DMS153 (cell line): ENCODE data around the gene DCP1A.

Source experiments
- DNase-seq: peaks from one replicate; lab custom pipeline; 2025; lab: John Stamatoyannopoulos, UW

DCP1A gene

DNA sequence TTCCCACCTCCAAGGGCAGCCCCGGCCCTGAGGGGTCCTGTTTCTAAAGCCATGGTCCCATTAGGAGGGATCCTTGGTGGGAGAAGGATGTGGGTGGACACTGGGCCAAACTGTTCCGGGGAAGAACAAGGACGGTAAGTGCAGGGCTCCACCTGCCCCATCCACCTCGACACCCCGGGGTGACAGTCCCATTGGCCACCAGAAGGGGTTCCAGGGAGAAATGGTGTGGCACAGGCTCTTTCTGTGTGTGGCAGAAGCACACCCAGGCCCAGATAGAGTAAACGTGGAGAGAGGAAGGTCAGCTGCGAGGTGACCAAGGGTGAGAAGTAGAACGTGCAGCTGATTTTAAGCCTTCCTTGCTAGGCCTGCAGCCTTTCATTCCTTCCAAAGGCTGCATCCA, 103.6 kb downstream of the DCP1A start:
- DNase-seq, result no peak

DNA sequence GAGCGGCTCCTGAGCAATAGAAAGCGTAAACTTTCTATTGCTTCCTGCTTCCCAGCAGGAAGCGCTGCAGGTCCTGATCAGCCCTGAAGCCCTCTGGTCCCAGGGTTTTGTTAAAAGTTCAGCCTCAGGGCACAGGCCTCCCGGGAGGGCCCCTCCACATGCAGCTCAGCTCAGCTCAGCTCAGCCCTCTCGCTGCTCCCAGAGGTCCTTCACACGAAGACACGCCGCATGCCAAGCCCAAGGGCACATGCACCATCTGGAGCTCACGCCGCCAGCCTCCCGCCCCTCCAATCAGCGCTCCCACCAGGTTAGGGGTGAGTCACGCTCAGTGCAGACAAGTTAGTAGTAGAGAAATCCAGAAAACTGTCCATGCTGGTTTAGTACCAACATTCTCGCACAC, 104.2 kb downstream of the DCP1A start:
- DNase-seq, result no peak

DNA sequence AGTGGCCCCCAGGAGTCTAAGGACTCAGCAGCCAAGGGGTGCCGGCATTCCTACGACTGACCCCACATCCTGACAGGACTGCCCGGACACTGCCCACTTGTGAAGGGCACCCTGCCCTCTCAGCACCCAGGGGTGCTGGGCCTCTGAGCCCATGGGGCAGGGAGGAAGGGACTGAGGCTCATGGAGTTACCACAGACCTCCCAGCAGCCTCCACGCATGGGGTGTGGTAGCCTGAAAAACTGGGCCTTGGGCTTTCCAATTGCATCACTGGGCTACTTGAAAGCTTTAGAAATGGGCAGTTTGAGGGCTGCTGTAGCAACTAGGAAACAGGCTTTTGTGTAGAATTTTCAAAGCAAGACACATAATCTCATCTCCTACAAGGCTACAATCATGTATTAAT, 104.7 kb downstream of the DCP1A start:
- DNase-seq, result no peak

DNA sequence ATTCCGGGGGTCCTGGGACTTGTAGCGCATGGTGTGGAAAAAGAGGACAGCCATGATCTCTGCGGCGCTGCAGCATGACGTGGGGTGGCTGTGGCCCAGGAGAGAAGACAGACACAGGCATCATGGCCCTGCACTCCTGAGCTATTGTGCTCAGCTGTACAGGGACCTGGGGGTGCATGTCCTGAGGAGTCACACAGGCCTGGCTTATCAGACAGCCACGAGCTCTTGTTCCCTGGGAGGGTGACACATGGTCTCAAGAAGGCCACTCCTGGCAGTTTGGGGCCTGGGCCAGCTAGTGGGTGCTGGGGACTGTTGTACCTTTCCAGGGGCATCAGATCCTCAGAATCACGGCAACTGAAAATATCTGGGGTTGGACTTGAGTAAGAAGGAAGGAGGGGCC, 105.2 kb downstream of the DCP1A start:
- DNase-seq, result no peak

DNA sequence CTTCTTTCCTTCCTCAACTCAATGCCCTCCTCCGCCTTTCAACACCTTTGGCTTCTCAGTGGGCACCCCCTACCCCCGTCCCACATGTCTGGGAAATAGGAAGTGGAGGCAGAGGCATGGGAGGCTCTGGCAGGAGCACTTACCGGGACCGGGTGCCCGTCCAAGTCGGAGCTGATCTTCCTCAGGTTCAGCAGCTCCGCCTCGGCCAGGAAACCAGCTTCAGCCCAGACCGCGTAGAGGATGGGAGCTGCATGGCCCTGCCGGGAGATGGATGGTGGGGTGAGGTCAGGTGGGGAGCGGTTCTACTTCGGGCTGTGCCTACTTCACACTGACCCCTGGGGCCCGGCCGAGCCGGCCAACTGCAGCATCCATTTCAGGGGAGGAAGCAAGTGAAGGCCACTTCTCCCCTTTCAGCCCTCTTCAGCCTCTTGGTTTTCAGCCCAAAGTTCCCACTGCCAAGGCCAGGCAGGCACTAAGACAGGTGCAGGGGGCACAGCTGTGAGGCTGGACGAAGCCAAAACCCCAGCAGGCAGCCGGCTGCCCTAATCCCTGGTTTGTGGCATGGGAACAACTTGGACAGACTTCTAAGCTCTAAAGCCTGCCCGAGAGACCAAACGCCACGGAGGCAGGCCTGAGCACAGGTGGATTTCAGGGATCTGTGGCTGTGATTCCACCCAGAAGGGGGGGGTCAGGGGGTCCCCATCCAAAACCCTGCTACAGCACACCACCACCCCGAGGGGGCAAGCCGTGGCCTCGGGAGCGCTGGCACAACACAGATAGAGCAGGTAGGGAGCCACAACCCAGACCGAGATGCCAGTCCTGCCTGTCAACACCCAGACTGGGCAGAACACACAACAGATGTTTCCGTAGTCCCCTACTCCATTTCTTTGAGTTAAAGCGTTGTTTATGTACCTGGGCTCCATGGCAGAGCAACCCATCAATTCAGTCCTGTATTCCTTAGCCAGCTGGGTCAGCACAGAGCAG, 106.1 kb downstream of the DCP1A start:
- no peak for DNase-seq

DNA sequence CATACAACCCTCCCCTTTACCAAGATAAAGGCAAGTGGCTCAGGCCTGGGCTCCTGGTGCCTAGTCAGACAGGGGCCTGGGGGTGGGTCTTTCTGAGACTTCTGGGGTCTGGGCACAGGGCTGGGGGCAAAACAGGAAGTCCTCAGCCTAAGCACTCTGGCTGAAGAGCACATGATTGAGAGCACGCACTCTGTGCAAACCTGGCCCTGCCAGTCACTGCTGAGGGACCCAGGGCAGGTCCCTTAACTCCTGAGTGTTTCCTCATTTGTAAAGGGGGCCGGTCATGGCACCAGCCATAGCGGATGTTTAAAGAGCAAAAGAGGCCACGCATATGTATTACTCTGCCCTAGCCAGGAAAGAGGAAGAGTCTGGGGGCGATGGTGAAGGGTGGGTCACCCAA, 107.5 kb downstream of the DCP1A start:
- DNase-seq, result no peak

DNA sequence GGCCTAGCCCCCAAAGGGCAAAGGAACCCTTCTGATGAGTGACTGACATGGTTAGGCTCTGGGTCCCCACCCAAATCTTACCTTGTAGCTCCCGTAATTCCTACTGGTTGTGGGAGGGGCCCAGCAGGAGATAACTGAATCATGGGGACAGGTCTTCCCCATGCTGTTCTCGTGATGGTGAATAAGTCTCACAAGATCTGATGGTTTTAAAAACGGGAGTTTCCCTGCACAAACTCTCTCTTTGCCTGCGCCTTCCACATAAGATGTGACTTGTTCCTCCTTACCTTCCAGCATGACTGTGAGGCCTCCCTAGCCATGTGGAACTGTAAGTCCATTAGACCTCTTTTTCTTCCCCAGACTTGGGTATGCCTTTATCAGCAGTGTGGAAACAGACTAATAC, 108.5 kb downstream of the DCP1A start:
- no peak for DNase-seq

DNA sequence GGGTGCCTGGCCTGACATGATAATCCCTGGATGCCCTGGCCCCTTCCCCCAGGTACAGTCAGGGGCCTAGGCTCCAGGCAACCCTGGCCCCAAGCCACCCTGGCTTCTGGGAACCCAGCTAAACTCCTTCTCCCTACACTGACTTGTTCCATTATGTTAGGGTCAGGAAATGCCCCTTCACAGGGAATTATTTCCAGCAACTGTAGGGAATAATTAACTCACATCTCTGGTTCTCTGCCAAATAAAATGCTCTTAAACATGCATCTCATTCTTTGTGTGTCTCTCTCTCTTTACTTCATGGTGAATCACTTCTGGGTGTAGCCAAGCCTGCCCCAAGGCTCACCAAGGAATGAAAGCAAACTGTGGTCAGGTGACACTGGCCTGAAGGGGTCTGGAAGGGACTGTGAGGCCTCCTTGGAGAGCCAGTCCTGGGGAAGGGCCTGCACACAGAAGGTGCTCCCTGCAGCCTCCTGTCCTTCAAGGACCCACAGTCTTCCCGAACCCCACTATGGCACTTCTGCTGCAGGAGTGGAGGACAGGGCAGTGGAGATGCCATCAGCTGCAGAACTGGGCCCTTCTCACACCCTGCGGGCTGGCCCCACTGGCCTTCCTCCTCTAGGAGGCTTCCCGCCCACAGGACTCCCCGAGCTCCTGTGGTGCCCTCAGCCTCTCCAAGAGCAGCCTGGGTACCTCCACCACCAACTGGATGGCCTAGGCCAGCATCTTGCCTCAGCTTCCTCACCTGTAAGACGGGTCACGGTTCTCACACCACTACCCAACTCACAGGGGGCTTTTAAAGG, 109.1 kb downstream of the DCP1A start:
- no peak for DNase-seq

DNA sequence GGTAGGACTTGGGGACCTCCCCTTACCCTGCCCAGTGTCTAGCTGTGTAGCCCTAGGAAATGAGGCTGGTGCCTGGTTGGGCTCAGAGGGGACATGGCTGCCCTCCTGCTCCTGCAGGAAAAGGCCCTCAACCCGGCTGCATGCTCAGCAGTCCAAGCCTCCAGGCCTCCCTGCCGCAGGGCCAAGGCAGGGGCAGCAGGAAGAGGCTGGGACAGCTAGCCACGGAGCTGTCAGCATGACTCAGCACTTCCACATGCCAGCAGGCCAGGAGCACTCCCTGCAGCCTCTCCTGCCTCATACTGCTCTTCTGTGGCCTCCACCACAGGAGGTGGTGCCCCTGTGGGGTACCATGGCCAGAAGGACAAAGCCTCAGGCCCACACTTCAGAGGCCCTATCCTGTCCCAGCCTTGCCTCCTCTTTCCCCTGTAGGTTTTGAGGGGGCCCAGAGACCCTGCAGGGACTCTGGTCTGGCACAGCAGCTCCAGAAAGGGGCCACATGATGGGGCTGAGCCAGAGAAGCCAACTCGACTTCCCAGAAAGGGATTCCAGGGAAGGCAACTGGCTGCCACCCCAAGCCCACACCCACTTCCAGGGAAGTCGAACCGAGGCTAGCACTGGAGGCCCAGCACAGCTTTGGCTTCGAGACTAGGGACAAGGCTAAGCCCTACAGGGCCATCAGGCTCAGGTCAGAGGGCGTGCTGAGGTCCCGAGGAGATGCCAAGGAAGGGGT, 111.1 kb downstream of the DCP1A start:
- DNase-seq, result no peak

DNA sequence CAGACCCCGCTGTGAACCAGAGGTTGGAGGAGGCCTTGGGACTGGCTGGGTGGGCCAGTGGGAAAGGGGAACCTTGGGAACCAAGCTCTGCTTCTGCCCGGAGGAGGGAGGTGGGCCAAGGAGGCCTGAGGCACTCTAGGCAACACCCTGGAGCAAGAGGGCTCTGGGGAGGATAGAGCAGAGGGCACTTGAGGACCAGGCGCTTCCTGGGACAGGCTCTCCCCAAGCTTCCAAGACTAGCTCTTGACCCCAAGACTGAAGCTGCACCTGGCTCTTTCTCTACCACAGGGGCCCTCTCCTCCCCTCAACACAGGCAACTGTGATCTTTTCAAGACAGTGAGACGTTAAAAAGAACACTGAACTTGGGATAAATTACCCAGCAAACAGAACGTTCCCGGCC, 111.8 kb downstream of the DCP1A start:
- DNase-seq, result no peak

DNA sequence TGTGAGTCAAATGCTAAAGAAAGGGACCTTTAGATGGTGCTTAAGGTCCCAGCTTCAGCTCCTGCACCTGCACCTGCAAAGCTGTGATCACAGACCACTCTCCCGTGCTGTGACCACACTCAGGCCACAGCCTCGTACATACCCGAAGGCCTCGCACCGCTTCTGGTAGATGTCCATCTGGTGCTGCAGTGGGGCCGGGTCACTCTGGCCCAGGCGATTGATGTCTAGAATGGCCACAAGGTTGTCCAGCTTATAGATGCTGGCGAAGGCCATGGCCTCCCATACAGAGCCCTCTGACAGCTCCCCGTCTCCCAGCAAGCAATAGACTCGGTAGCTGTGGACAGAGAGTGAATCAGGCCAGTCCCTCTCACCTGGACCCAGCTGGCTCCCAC, 112.5 kb downstream of the DCP1A start:
- no peak for DNase-seq

DNA sequence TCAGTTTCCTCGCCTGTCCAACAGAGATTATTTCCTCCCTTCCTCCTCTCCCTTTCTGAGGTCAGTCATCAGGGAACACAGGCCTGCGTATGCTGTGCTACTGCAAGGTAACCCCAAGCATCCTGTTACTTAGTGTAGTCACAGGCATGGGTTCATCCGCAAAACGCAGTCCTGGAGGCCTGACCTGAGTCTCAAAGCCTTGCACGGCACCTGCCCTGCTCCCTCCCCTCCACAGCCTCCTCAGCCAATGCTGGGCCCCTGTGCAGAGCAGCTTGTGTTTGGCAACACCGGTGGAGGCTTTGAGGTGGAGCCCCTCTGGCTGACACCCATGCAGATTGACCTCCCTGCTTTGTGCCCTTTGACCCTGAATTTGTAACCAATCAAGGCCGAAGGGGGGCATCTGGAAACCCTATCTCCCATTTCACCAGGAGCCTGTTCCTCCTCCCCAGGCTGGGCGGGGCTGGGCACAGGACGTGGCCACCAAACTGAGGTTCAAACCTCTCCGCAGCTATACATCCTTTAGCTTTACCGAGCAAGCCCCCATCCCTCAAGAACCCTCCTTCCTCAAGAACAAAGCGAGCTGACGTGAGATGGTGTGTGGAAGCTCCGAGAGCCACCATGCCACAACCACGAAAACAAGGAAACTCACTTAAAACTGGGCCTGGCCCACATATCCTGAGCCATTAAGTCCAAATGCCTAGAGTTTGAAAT, 113.1 kb downstream of the DCP1A start:
- DNase-seq, result no peak
